MM.1S (cell line): Measurements from ENCODE around the gene IGIP.

Experiments
- DNase-seq: peaks from one replicate; pipeline ENCODE4 v3.0.0-alpha.2; 2015
- H2AFZ ChIP-seq: fragments of 300-600 bp; sonication (generic); 2 replicates; pipeline ENCODE4 v1.6.0; 2016; ENCODE audit warnings: antibody characterized with exemption, low read length
- H3F3A ChIP-seq: fragments of 300-600 bp; sonication (generic); 2 replicates; pipeline ENCODE4 v1.6.1; 2016; ENCODE audit warnings: mild to moderate bottlenecking, antibody characterized with exemption, low read length, moderate library complexity, mixed read lengths; ENCODE audit not compliant: insufficient read depth
- H3K27ac ChIP-seq: fragments of 300-600 bp; sonication (generic); 2 replicates; pipeline ENCODE4 v1.5.1; 2016; ENCODE audit warnings: mild to moderate bottlenecking, low read length
- H3K27me3 ChIP-seq: fragments of 300-600 bp; sonication (generic); replicated peaks from 2 replicates; pipeline ENCODE4 v1.6.0; 2016; ENCODE audit warnings: low read length; ENCODE audit not compliant: insufficient read depth
- H3K36me3 ChIP-seq: fragments of 300-600 bp; sonication (generic); replicated peaks from 2 replicates; pipeline ENCODE4 v1.6.1; 2016; ENCODE audit warnings: mild to moderate bottlenecking, low read length, mixed read lengths; ENCODE audit not compliant: insufficient read depth
- H3K4me1 ChIP-seq: fragments of 300-600 bp; sonication (generic); 2 replicates; pipeline ENCODE4 v1.6.1; 2016; ENCODE audit warnings: low read length, mixed read lengths
- H3K4me2 ChIP-seq: fragments of 300-600 bp; sonication (generic); 2 replicates; pipeline ENCODE4 v1.6.0; 2016; ENCODE audit warnings: low read depth, low read length
- H3K4me3 ChIP-seq: fragments of 300-600 bp; sonication (generic); 2 replicates; pipeline ENCODE4 v1.5.1; 2016; ENCODE audit warnings: low read length, mixed read lengths
- H3K79me2 ChIP-seq: fragments of 300-600 bp; sonication (generic); 2 replicates; pipeline ENCODE4 v1.6.1; 2016; ENCODE audit warnings: mixed run types, low read length, mixed read lengths
- H3K9ac ChIP-seq: fragments of 300-600 bp; sonication (generic); 2 replicates; pipeline ENCODE4 v1.6.1; 2016; ENCODE audit warnings: low read length, mixed read lengths
- H3K9me2 ChIP-seq: fragments of 300-600 bp; sonication (generic); replicated peaks from 2 replicates; pipeline ENCODE4 v1.6.1; 2016; ENCODE audit warnings: mild to moderate bottlenecking, low read length, mixed read lengths; ENCODE audit not compliant: insufficient read depth
- H3K9me3 ChIP-seq: fragments of 300-600 bp; sonication (generic); replicated peaks from 2 replicates; pipeline ENCODE4 v1.6.1; 2016; ENCODE audit warnings: mild to moderate bottlenecking, low read length, mixed read lengths; ENCODE audit not compliant: insufficient read depth
- H4K20me1 ChIP-seq: fragments of 300-600 bp; sonication (generic); 2 replicates; pipeline ENCODE4 v1.6.1; 2016; ENCODE audit warnings: mild to moderate bottlenecking, low read length, moderate library complexity, mixed read lengths; ENCODE audit not compliant: insufficient read depth
- CTCF ChIP-seq: fragments of 300-600 bp; sonication (generic); IDR thresholded peaks from 2 replicates; pipeline ENCODE4 v1.5.1; 2016; ENCODE audit warnings: antibody characterized with exemption, low read length, mixed read lengths
- EZH2 ChIP-seq: fragments of 300-600 bp; sonication (generic); optimal IDR thresholded peaks from 2 replicates; pipeline ENCODE3; 2017; ENCODE audit warnings: low read depth, mild to moderate bottlenecking, antibody characterized with exemption, low read length, mixed read lengths
- EZH2phosphoT487 ChIP-seq: fragments of 300-600 bp; sonication (generic); IDR thresholded peaks from 2 replicates; pipeline ENCODE4 v1.6.1; 2018; ENCODE audit warnings: antibody characterized with exemption, low read length

Gene IGIP

GRCh38 chr5:140113180-140113698 is 12.5 kb upstream of the IGIP start:
- peak overlapping the region; percentile 100 for H3K4me2 ChIP-seq
- H3F3A ChIP-seq: peaks cover 8% of the 10 kb centered on the region; the same call in 1 of the 2 replicates
- no peaks in the 10 kb centered on the region for H3K27me3 ChIP-seq
- H3K79me2 ChIP-seq: peaks cover 74% of the 10 kb centered on the region
- H3K36me3 ChIP-seq: no peaks in the 10 kb centered on the region
- no peaks in the 10 kb centered on the region for H3K9me3 ChIP-seq
- peaks cover 5% of the 10 kb centered on the region; the same call in 1 of the 2 replicates for H4K20me1 ChIP-seq
- peak overlapping the region; percentile 74 for H2AFZ ChIP-seq
- TF ChIP-seq EZH2 (no peak), CTCF (no peak), EZH2phosphoT487 (no peak)
- peaks cover 12% of the 10 kb centered on the region; the same call in 1 of the 2 replicates for H3K4me1 ChIP-seq
- peak overlapping the region; percentile 29; the same call in 1 of the 2 replicates for H3K27ac ChIP-seq
- H3K9me2 ChIP-seq: no peaks in the 10 kb centered on the region
- peak overlapping the region; percentile 68 for H3K9ac ChIP-seq
- H3K4me3 ChIP-seq: peak overlapping the region; percentile 72
- DNase-seq: no peak

- H2AFZ ChIP-seq: peak within 1 kb of the TSS; percentile 74
- H3K4me3 ChIP-seq: peak within 1 kb of the TSS; percentile 83
- peaks cover 11% of the 10 kb centered on the region for H3F3A ChIP-seq
- peak within 1 kb of the TSS; percentile 49; the same call in 1 of the 2 replicates for H3K27ac ChIP-seq
- peaks cover 5% of the 10 kb centered on the region; the same call in 1 of the 2 replicates for H4K20me1 ChIP-seq
- peak; percentile 96 for DNase-seq
- peaks cover 71% of the 10 kb centered on the region for H3K79me2 ChIP-seq
- no peaks in the 10 kb centered on the region for H3K27me3 ChIP-seq
- peak within 1 kb of the TSS; percentile 68 for H3K9ac ChIP-seq
- H3K4me1 ChIP-seq: peaks cover 12% of the 10 kb centered on the region; the same call in 1 of the 2 replicates
- no peaks in the 10 kb centered on the region for H3K9me3 ChIP-seq
- H3K36me3 ChIP-seq: no peaks in the 10 kb centered on the region
- H3K4me2 ChIP-seq: peak within 1 kb of the TSS; percentile 100
- no peak for TF ChIP-seq EZH2
- peak; percentile 20; the same call in 1 of the 2 replicates for TF ChIP-seq CTCF
- H3K9me2 ChIP-seq: no peaks in the 10 kb centered on the region
Measured at GRCh38 chr5:140113699-140114263, 12.0 kb upstream of the IGIP start, which contains the start of gene PURA. PURA (plus strand) TSS chr5:140114109; CDS start chr5:140114182, 73 bp downstream.

GRCh38 chr5:140114341-140115185 is 11.2 kb upstream of the IGIP start:
- Histone ChIP-seq H3K79me2 (peaks cover 66% of the 10 kb centered on the region), H4K20me1 (peaks cover 5% of the 10 kb centered on the region; the same call in 1 of the 2 replicates)

More at GRCh38 chr5:140114341-140115185, 11.2 kb upstream of the IGIP start:
- peak; percentile 42 for DNase-seq
- peak overlapping the region; percentile 56 for H2AFZ ChIP-seq
- no peaks in the 10 kb centered on the region for H3K36me3 ChIP-seq
- 0 out of 2 replicates have a peak, but pooled peaks cover 8% of the 10 kb centered on the region for H3K4me1 ChIP-seq
- peak overlapping the region; percentile 80 for H3K4me2 ChIP-seq
- H3K9me3 ChIP-seq: no peaks in the 10 kb centered on the region
- H3K27me3 ChIP-seq: no peaks in the 10 kb centered on the region
- no peak for TF ChIP-seq EZH2
- peaks cover 11% of the 10 kb centered on the region for H3F3A ChIP-seq
- peak overlapping the region; percentile 68; the same call in 1 of the 2 replicates for H3K9ac ChIP-seq
- H3K9me2 ChIP-seq: no peaks in the 10 kb centered on the region
- peak overlapping the region; percentile 83 for H3K4me3 ChIP-seq
- peak overlapping the region; percentile 49; the same call in 1 of the 2 replicates for H3K27ac ChIP-seq
